Natural killer cell (primary cell): ENCODE data around the gene UNC79. TPM values are rescaled to one million over a fixed set of nuclear protein-coding genes. Genes with fewer than 3 reads are reported as not detected.

ENCODE experiments used
- ATAC-seq, 3 donors: fragments of 150-1000 bp in 2 of 3; fragments of 200-7000 bp in 1 of 3; cut with Tn5 transposase; 1 replicate in 1 of 3; 2 replicates in 2 of 3; pipeline ENCODE4 v1.10.0; 2021; ENCODE audit warnings: mild to moderate bottlenecking in 2 of 3, moderate library complexity in 2 of 3
- DNase-seq, 2 donors: peaks; one replicate each; pipeline versions ENCODE4 v3.0.0 to v3.0.0-alpha.2; 2013 to 2021; ENCODE audit warnings: mixed read lengths in 1 of 2
- H3K27ac ChIP-seq: one replicate; pipeline ENCODE4 v1.5.1; 2013; ENCODE audit warnings: mild to moderate bottlenecking, low read length
- H3K27me3 ChIP-seq: one replicate; pipeline ENCODE4 v1.6.1; 2013; ENCODE audit warnings: low read length; ENCODE audit not compliant: control insufficient read depth, insufficient read depth
- H3K36me3 ChIP-seq: one replicate; pipeline ENCODE4 v1.6.1; 2013; ENCODE audit warnings: low read length; ENCODE audit not compliant: control insufficient read depth, insufficient read depth
- H3K4me1 ChIP-seq: one replicate; pipeline ENCODE4 v1.6.1; 2013; ENCODE audit warnings: low read length; ENCODE audit not compliant: control insufficient read depth, insufficient read depth
- H3K4me3 ChIP-seq: one replicate; pipeline ENCODE4 v1.5.1; 2013; ENCODE audit warnings: low read length
- H3K9me3 ChIP-seq: one replicate; pipeline ENCODE4 v1.6.1; 2013; ENCODE audit warnings: low read length; ENCODE audit not compliant: control insufficient read depth, insufficient read depth
- H3K27ac Mint-ChIP-seq, 2 donors: one replicate each; pipeline ENCODE4 v1.8.0; 2022; ENCODE audit warnings: mild to moderate bottlenecking in 2 of 2, mixed read lengths in 2 of 2, moderate library complexity in 1 of 2
- H3K27me3 Mint-ChIP-seq, 2 donors: one replicate each; pipeline ENCODE4 v1.8.0; 2022; ENCODE audit warnings: low read depth in 2 of 2, mixed read lengths in 2 of 2
- H3K36me3 Mint-ChIP-seq: one replicate; pipeline ENCODE4 v1.8.0; 2022; ENCODE audit warnings: mixed read lengths
- H3K4me1 Mint-ChIP-seq, 2 donors: one replicate each; pipeline ENCODE4 v1.8.0; 2022; ENCODE audit warnings: mixed read lengths in 2 of 2
- H3K4me3 Mint-ChIP-seq: one replicate; pipeline ENCODE4 v1.8.0; 2022; ENCODE audit warnings: mild to moderate bottlenecking, moderate library complexity, mixed read lengths
- H3K9me3 Mint-ChIP-seq, 2 donors: one replicate each; pipeline ENCODE4 v1.8.0; 2022; ENCODE audit warnings: mixed read lengths in 2 of 2
- WGBS: methylation state at CpG from one replicate; pipeline ENCODE4 v1.1.7; 2013; ENCODE audit warnings: missing lambda C conversion rate; ENCODE audit not compliant: insufficient coverage; 5-methylcytosine and 5-hydroxymethylcytosine counted together
- intact Hi-C: fragments of 100-400 bp; cut with micrococcal nuclease; formaldehyde crosslinking; loops from one replicate; pipeline ENCODE4 v1.14.2; 2022
- total RNA-seq, 4 donors: library from RNA; stranded (reverse); fragments of 120-200 nt in 1 of 4; gene quantifications; one replicate each; pipeline versions ENCODE4 v1.2.3 to v1.2.4, GENCODE V29; 2013 to 2022
- TF ChIP-seq, protein P1 (sequence below): fragments of 200-600 bp; IDR thresholded peaks from one replicate; pipeline ENCODE4 v1.8.0; 2022; ENCODE audit warnings: antibody characterized with exemption

UNC79 gene
- total RNA-seq, 3 donors from 2014 or later (not counting 1 experiment from before 2014, with no cell fraction given): 0.05 TPM; not detected in 1

DNA sequence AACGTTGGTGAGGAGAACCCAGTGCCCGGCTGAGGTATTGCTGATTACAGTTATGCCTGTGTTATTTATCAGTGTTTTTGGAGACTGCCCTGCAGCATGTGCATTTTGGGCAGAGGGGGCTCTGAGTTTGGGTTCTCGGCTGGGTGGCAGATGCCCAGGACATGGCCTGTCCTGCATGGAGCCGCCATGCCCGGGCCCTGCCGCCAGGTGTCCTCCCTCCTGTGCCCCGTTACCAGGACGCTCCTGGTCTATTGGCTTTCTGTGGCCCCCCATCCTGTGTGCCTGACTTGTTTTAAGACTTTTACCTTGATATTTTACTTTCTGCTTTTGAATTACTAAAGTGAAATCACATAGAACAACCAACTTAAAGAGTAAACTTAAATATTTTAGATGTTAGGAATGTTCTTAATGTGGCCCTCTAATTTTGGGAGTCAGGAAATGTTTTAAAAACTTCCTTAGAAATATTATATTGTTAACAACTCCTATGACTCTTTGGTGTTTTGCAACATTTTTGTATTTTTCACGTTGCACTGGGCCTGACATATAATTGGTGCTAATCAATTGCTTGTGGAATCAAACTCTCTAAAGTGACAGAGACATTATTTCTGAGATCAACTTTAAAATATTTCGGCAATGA is 305.8 kb downstream of the UNC79 start:
- Histone ChIP-seq H3K9me3 (no peaks in the 10 kb centered on the region), H3K27ac (no peak overlapping the region), H3K4me1 (no peaks in the 10 kb centered on the region), H3K4me3 (no peak overlapping the region), H3K36me3 (no peaks in the 10 kb centered on the region), H3K27me3 (no peaks in the 10 kb centered on the region)
- Mint-ChIP-seq H3K9me3 (no peaks in the 10 kb centered on the region), H3K4me1 (no peaks in the 10 kb centered on the region), H3K4me3 (no peak overlapping the region), H3K27me3 (peaks cover 3 to 19% of the 10 kb centered on the region in 2 donors), H3K27ac (no peak overlapping the region), H3K36me3 (no peaks in the 10 kb centered on the region)
- intact Hi-C loops: no loop called here
- WGBS: 75% methylated on average over 9 of the region's 10 CpGs
- ATAC-seq: no peak
- TF ChIP-seq, protein P1, sequence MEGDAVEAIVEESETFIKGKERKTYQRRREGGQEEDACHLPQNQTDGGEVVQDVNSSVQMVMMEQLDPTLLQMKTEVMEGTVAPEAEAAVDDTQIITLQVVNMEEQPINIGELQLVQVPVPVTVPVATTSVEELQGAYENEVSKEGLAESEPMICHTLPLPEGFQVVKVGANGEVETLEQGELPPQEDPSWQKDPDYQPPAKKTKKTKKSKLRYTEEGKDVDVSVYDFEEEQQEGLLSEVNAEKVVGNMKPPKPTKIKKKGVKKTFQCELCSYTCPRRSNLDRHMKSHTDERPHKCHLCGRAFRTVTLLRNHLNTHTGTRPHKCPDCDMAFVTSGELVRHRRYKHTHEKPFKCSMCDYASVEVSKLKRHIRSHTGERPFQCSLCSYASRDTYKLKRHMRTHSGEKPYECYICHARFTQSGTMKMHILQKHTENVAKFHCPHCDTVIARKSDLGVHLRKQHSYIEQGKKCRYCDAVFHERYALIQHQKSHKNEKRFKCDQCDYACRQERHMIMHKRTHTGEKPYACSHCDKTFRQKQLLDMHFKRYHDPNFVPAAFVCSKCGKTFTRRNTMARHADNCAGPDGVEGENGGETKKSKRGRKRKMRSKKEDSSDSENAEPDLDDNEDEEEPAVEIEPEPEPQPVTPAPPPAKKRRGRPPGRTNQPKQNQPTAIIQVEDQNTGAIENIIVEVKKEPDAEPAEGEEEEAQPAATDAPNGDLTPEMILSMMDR: no peak
- DNase-seq: no peak

DNA sequence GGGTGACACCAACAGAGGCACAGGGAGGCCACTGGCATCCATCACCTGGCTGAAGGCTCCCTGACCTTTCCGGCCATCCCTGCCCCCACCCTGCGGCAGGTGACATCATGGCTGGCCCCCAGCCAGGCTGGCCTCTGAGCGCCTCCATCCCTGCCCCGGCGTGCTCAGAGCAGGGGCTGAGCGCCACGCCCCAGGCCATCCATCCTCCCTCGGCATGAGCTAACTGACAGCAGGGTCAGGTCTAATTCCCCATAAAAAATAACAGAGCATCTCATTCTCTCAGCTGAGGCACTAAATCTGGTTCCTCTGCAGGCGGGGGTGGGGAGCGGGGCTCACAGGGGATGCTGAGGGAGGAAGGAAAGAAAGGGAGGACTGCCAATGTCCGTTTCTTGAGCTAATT is 306.9 kb downstream of the UNC79 start:
- Mint-ChIP-seq H3K27ac (no peak overlapping the region), H3K4me3 (no peak overlapping the region), H3K9me3 (no peaks in the 10 kb centered on the region), H3K27me3 (peaks cover 9 to 29% of the 10 kb centered on the region in 2 donors), H3K36me3 (no peaks in the 10 kb centered on the region), H3K4me1 (no peaks in the 10 kb centered on the region)
- intact Hi-C loops: no loop called here
- no peak overlapping the region for H3K27ac ChIP-seq
- no peaks in the 10 kb centered on the region for H3K36me3 ChIP-seq
- H3K9me3 ChIP-seq: no peaks in the 10 kb centered on the region
- DNase-seq: no peak
- H3K4me1 ChIP-seq: no peaks in the 10 kb centered on the region
- ATAC-seq: no peak
- no peak overlapping the region for H3K4me3 ChIP-seq
- TF ChIP-seq, protein P1: no peak
- WGBS: 83% methylated on average over 11 of the region's 11 CpGs
- no peaks in the 10 kb centered on the region for H3K27me3 ChIP-seq

DNA sequence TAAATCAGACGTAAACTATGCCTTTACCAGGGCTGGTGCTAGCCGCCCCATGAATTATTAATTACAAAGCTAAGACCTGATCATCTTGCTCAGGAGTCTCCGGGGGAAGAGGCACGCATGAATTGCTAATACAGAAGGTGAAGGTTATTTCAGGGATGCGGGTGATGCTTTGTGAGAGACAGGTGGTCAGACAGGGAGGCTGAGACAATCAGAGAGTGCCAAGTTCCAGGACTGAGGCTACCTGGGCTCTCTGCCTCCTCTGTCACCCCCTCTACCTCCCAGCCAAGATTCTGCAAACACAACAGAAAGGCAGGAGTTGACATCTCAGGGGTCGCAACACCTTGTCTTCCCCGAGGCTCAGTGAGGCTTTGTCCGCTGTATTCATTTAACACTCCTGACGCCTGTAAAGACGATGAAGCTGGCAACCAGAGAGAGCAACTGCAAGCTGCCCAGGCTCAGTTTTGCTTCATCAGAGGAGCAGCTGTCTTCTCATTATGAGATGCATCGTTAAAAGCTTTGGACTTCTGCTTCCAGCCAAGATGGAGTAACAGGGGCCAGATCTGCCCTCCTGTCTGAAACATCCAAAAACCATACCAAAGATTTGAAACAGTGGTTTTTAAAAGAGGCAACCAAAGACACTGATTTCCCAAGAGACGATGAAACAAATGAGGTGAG is 311.0 kb downstream of the UNC79 start:
- no peaks in the 10 kb centered on the region for H3K36me3 ChIP-seq
- Mint-ChIP-seq H3K27ac (no peak overlapping the region), H3K36me3 (no peaks in the 10 kb centered on the region), H3K9me3 (no peaks in the 10 kb centered on the region), H3K27me3 (peaks cover 11 to 28% of the 10 kb centered on the region in 2 donors), H3K4me1 (no peaks in the 10 kb centered on the region), H3K4me3 (no peak overlapping the region)
- no peak for ATAC-seq
- H3K9me3 ChIP-seq: no peaks in the 10 kb centered on the region
- intact Hi-C loops: no loop called here
- 91% methylated on average over 12 of the region's 12 CpGs for WGBS
- peaks cover 17% of the 10 kb centered on the region for H3K4me1 ChIP-seq
- no peak overlapping the region for H3K4me3 ChIP-seq
- TF ChIP-seq, protein P1: no peak
- no peak overlapping the region for H3K27ac ChIP-seq
- no peaks in the 10 kb centered on the region for H3K27me3 ChIP-seq
- no peak for DNase-seq
